Kidney epithelial cell (primary cell): ENCODE results near the gene MCM5. TPM values are rescaled to one million over a fixed set of nuclear protein-coding genes. Genes with fewer than 3 reads are reported as not detected.
A peak's percentile ranks its signal among the peaks of the same experiment; 100 is the strongest.

ENCODE experiments used
- DNase-seq: peaks from one replicate; pipeline ENCODE4 v3.0.0-alpha.2; 2010; ENCODE audit warnings: low read depth
- H3K27me3 ChIP-seq: 2 replicates; pipeline ENCODE4 v1.6.0; 2011; ENCODE audit warnings: low read length; ENCODE audit not compliant: control insufficient read depth, insufficient read depth
- H3K36me3 ChIP-seq: 2 replicates; pipeline ENCODE4 v1.5.1; 2011; ENCODE audit warnings: low read length; ENCODE audit not compliant: control insufficient read depth, insufficient read depth
- H3K4me3 ChIP-seq: 2 replicates; pipeline ENCODE4 v1.5.1; 2011; ENCODE audit warnings: low read depth, mild to moderate bottlenecking, control low read depth, low read length
- total RNA-seq: library from RNA; depleted of rRNA; stranded (reverse); fragments of >200 nt; gene quantifications from 2 replicates; pipeline ENCODE4 v1.2.3, GENCODE V29; 2015
- TF ChIP-seq, protein P1 (sequence below): IDR thresholded peaks from 2 replicates; pipeline ENCODE4 v1.5.1; 2011; ENCODE audit warnings: mild to moderate bottlenecking, moderate library complexity, low read length, control low read depth, inconsistent platforms; ENCODE audit not compliant: insufficient read depth, poor library complexity, severe bottlenecking

Gene MCM5
- total RNA-seq, 1 donor from 2014 or later, result 34.6 TPM

DNA sequence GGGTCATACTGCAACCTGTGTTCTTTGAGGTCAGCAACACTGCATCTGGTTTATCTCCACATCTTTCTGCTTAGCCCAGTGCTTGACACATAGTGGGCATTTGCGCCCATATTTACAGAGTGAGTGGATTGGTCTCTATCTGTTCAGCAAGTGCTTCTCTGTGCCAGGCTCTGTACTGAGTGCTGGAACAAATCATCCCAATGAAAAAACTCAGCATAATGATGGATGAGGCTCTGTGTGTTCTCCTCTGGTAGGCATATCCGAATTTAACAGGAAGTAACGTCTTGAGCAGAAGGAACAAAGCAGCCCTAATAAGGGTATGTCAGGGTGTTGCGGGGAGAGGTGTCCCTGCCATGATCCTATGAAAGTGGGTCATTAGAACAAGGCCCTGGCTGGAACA, 46.0 kb downstream of the MCM5 start:
- no peaks in the 10 kb centered on the region for H3K27me3 ChIP-seq
- no peak overlapping the region for H3K4me3 ChIP-seq
- TF ChIP-seq, protein P1, sequence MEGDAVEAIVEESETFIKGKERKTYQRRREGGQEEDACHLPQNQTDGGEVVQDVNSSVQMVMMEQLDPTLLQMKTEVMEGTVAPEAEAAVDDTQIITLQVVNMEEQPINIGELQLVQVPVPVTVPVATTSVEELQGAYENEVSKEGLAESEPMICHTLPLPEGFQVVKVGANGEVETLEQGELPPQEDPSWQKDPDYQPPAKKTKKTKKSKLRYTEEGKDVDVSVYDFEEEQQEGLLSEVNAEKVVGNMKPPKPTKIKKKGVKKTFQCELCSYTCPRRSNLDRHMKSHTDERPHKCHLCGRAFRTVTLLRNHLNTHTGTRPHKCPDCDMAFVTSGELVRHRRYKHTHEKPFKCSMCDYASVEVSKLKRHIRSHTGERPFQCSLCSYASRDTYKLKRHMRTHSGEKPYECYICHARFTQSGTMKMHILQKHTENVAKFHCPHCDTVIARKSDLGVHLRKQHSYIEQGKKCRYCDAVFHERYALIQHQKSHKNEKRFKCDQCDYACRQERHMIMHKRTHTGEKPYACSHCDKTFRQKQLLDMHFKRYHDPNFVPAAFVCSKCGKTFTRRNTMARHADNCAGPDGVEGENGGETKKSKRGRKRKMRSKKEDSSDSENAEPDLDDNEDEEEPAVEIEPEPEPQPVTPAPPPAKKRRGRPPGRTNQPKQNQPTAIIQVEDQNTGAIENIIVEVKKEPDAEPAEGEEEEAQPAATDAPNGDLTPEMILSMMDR, result no peak
- no peak for DNase-seq
- H3K36me3 ChIP-seq, result no peaks in the 10 kb centered on the region

DNA sequence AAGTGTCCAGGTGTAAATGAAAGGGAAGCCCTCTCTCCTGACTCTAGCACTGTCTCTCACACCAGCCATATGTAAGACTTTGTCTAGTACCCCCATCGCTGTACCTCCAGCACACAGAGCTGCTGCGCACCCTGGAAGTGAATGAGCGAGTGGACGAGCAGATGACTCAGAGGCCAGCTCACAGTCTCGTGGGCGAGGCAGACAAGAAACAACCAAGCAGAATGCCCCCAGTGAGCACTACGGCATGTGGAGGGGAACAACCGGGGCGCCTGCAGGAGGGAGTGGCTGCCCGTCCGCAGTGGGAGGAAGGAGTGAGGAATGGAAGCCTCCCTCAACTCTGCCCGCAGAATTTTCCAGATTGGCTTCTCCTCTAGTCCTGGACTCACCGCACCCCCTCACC, 46.4 kb downstream of the MCM5 start:
- DNase-seq, result peak; percentile 82

DNA sequence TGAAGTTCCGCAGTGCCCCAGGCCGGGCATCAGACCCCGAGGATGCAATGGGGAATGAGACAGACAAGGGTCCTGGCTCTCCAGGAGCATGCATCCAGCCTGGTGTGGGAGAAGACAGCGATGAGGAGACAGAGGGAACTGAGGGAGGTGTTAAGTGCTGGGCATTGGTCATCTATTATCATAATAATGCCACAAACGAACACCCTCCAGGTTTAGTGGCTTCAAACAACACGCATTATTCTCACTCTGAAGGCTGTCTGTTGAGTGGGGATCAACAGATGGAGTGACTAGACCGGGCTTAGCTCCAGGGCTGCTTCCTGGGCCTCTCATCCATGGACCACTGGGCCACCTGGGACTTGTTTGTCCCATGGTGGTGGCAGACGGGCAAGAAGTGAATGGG, 48.6 kb downstream of the MCM5 start:
- TF ChIP-seq, protein P1, result no peak
- H3K4me3 ChIP-seq, result no peak overlapping the region
- peaks cover 11% of the 10 kb centered on the region for H3K27me3 ChIP-seq
- H3K36me3 ChIP-seq, result no peaks in the 10 kb centered on the region
- no peak for DNase-seq

More for the DNA sequence above, 46.4 kb downstream of the MCM5 start:
- Histone ChIP-seq H3K36me3 (no peaks in the 10 kb centered on the region), H3K4me3 (no peak overlapping the region), H3K27me3 (peaks cover 1% of the 10 kb centered on the region)
- TF ChIP-seq, protein P1, result no peak

DNA sequence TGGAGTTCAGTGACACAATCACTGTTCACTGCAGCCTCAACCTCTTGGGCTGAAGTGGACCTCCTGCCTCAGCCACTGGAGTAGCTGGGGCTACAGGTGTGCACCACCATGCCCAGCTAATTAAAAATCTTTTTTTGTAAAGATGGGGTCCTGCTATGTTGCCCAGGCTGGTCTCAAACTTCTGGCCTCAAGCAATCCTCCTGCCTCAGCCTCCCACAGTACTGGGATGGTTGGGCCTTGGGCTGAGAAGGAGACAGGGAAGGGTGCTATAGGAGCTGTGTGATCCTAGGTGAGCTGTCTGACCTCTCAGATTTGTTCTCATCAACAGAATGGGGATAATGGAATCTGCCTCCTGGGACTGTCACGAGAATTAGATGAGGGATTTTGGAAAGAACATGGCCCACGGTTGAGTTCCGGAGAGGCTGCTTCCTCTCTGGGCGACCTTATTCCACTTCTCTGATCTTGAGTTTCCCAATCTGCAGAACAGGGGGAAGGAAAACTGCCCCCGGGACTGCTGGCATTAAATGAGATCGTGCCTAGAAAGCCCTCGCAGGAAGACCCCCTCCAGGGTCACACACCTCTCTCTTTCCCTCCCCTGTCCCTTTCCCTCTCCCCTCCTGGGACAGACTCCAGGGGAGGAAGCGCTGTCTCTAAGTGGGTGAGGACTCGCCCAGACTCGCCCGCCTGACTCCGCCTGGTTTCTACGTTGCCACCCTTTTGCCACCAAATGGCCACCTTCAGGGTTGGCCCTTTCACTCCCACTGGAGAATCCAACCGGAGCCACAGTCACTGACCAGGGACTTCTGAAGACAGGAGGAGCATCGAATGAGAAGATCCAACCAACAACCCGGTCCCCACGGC, 50.1 kb downstream of the MCM5 start:
- TF ChIP-seq, protein P1, result no peak
- Histone ChIP-seq H3K27me3 (peaks cover 18% of the 10 kb centered on the region), H3K36me3 (no peaks in the 10 kb centered on the region), H3K4me3 (no peak overlapping the region)
- no peak for DNase-seq

DNA sequence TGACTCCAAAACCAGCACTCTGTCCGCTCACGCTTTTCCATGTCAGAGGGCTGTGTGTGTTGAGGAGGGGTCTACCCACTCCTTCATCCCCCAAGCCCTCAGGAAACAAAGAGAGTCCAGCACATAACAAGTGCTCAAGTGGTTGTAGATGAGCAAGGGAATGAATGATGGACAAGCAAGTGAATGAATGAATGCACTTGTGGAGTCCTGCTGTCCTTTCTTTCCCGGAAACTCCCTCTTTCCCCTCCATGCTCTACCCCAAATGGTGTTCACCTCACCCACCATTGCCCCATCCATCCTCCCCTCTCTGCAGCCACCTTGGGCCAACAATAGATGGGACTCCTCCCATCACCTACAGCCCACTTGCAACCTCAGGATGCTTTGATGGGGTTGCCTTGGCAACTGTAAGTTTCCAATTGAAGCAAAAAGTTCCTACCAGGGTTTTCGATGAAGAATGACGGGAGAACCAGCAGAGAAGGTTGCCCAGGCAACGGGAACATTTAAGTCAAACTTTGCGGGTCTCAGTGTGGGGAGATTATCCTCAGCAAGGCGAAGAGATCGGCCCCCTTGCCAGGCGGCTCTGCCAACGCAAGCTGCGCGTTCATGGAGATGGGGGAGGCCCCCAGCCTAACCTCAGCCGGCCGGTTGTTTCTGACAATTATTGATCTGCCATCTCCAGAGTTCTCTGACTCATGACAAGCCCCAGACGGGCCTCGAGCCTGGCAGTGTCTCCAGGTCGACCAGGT, 51.1 kb downstream of the MCM5 start:
- H3K36me3 ChIP-seq, result no peaks in the 10 kb centered on the region
- peaks cover 18% of the 10 kb centered on the region for H3K27me3 ChIP-seq
- H3K4me3 ChIP-seq, result no peak overlapping the region
- DNase-seq, result no peak
- TF ChIP-seq, protein P1, result no peak

DNA sequence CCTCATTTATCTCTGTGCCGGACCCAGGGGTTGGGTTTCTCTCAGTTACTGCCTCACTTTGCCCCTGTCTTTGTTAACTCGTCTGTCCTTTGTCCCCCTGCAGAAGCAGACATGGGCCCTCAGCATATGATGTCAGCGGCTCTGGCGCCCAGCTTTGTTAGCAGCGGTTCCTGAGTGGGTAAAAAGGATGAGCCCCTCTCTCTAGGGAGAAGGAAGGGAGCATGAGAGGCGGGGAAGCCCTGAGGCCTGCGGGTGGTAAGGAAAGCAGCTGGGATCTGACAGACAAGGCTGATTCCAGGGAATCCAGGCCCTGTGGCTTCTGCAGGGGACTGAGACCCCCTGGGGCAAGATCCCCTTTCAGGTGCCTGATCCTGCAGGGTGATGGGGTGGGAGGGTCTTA, 51.7 kb downstream of the MCM5 start:
- TF ChIP-seq, protein P1, result no peak
- Histone ChIP-seq H3K36me3 (no peaks in the 10 kb centered on the region), H3K27me3 (peaks cover 18% of the 10 kb centered on the region)

More for the DNA sequence above, 51.7 kb downstream of the MCM5 start:
- DNase-seq, result no peak
- H3K4me3 ChIP-seq, result no peak overlapping the region
